ENCODE measurements around the gene CEP83.

CEP83 gene

GRCh38 chr12:94459728-94460615 is at the start of gene CEP83:
Gene CEP83 (minus strand): TSS chr12:94459867. CDS start chr12:94412490, 47,377 bp downstream.
- peak; percentile 97 for ATAC-seq
- no peak for TF ChIP-seq TCF4 (CRISPR knock-in tag; IDR thresholded peaks at IDR 0.05; ENCODE audit: borderline replicate concordance)
- no peak for TF ChIP-seq ZNF8 (CRISPR knock-in tag; IDR thresholded peaks at IDR 0.05)
- TF ChIP-seq TSHZ2 (CRISPR knock-in tag; IDR thresholded peaks at IDR 0.05) = peak; percentile 14; the same call in 1 of the 2 replicates

- no peak for ATAC-seq
- TF ChIP-seq SNAI2 (CRISPR knock-in tag; IDR thresholded peaks at IDR 0.05) = no peak
- no peak for TF ChIP-seq OSR1 (CRISPR knock-in tag; IDR thresholded peaks at IDR 0.05)
- TF ChIP-seq ZFP3 (CRISPR knock-in tag; IDR thresholded peaks at IDR 0.05) = no peak
- TF ChIP-seq ZC3H10 (CRISPR knock-in tag; IDR thresholded peaks at IDR 0.05) = no peak
- TF ChIP-seq TCF4 (CRISPR knock-in tag; IDR thresholded peaks at IDR 0.05; ENCODE audit: borderline replicate concordance) = no peak
- no peak for TF ChIP-seq ZNF70 (CRISPR knock-in tag; IDR thresholded peaks at IDR 0.05)
- TF ChIP-seq, protein P1, sequence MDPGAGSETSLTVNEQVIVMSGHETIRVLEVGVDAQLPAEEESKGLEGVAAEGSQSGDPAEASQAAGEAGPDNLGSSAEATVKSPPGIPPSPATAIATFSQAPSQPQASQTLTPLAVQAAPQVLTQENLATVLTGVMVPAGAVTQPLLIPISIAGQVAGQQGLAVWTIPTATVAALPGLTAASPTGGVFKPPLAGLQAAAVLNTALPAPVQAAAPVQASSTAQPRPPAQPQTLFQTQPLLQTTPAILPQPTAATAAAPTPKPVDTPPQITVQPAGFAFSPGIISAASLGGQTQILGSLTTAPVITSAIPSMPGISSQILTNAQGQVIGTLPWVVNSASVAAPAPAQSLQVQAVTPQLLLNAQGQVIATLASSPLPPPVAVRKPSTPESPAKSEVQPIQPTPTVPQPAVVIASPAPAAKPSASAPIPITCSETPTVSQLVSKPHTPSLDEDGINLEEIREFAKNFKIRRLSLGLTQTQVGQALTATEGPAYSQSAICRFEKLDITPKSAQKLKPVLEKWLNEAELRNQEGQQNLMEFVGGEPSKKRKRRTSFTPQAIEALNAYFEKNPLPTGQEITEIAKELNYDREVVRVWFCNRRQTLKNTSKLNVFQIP (CRISPR knock-in tag; IDR thresholded peaks at IDR 0.05; ENCODE audit: borderline replicate concordance, low read depth) = no peak
- TF ChIP-seq RARB (CRISPR knock-in tag; IDR thresholded peaks at IDR 0.05) = no peak
- TF ChIP-seq PATZ1 (CRISPR knock-in tag; IDR thresholded peaks at IDR 0.05; ENCODE audit: borderline replicate concordance) = no peak
- TF ChIP-seq TSHZ2 (CRISPR knock-in tag; IDR thresholded peaks at IDR 0.05) = no peak
- no peak for TF ChIP-seq CSDC2 (CRISPR knock-in tag; IDR thresholded peaks at IDR 0.05)
- TF ChIP-seq ESRRG (CRISPR knock-in tag; IDR thresholded peaks at IDR 0.05) = no peak
- TF ChIP-seq ARNTL (CRISPR knock-in tag; IDR thresholded peaks at IDR 0.05; ENCODE audit: borderline replicate concordance, low read depth) = no peak
- no peak for TF ChIP-seq BACH2 (CRISPR knock-in tag; IDR thresholded peaks at IDR 0.05; ENCODE audit: borderline replicate concordance)
- TF ChIP-seq, protein P2, sequence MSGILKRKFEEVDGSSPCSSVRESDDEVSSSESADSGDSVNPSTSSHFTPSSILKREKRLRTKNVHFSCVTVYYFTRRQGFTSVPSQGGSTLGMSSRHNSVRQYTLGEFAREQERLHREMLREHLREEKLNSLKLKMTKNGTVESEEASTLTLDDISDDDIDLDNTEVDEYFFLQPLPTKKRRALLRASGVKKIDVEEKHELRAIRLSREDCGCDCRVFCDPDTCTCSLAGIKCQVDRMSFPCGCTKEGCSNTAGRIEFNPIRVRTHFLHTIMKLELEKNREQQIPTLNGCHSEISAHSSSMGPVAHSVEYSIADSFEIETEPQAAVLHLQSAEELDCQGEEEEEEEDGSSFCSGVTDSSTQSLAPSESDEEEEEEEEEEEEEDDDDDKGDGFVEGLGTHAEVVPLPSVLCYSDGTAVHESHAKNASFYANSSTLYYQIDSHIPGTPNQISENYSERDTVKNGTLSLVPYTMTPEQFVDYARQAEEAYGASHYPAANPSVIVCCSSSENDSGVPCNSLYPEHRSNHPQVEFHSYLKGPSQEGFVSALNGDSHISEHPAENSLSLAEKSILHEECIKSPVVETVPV (CRISPR knock-in tag; IDR thresholded peaks at IDR 0.05) = no peak
These were observed 49.6 kb upstream of the CEP83 start for GRCh38 chr12:94509317-94509716.

GRCh38 chr12:94507455-94507854 is 47.8 kb upstream of the CEP83 start:
- ATAC-seq = no peak
- TF ChIP-seq RARB (CRISPR knock-in tag; IDR thresholded peaks at IDR 0.05) = no peak
- no peak for TF ChIP-seq ZFP3 (CRISPR knock-in tag; IDR thresholded peaks at IDR 0.05)
- TF ChIP-seq ZFP30 (CRISPR knock-in tag; IDR thresholded peaks at IDR 0.05) = no peak
- no peak for TF ChIP-seq PPARA (CRISPR knock-in tag; IDR thresholded peaks at IDR 0.05; ENCODE audit: borderline replicate concordance)
- no peak for TF ChIP-seq GLIS3 (CRISPR knock-in tag; IDR thresholded peaks at IDR 0.05)
- TF ChIP-seq ZNF565 (CRISPR knock-in tag; conservative IDR thresholded peaks at IDR 0.05; ENCODE audit: low read depth) = no peak
- no peak for TF ChIP-seq CREB5 (CRISPR knock-in tag; IDR thresholded peaks at IDR 0.05; ENCODE audit: low read depth)
- TF ChIP-seq, protein P1 (CRISPR knock-in tag; IDR thresholded peaks at IDR 0.05; ENCODE audit: borderline replicate concordance, low read depth) = no peak
- no peak for TF ChIP-seq ZNF70 (CRISPR knock-in tag; IDR thresholded peaks at IDR 0.05)
- no peak for TF ChIP-seq ESRRG (CRISPR knock-in tag; IDR thresholded peaks at IDR 0.05)
- TF ChIP-seq TCF4 (CRISPR knock-in tag; IDR thresholded peaks at IDR 0.05; ENCODE audit: borderline replicate concordance) = no peak
